Urothelium cell line (cell line): ENCODE results near the gene GLIPR1L1.
"Not testable (repeated sequence)": the region's sequence is repeated elsewhere in the genome, so short reads cannot be mapped to it uniquely, and the experiment has no call there.

Source experiments
- DNase-seq: peaks from one replicate; pipeline ENCODE4 v3.0.0; 2011; ENCODE audit warnings: low spot score, mixed read lengths
- FAIRE-seq: peaks from 2 replicates; lab custom pipeline; 2011; peaks lifted over from hg19 to GRCh38; lab: Jason Lieb, UNC

Gene GLIPR1L1

GRCh38 chr12:75334384-75335030 lies at the start of gene GLIPR1L1:
GLIPR1L1 (plus strand) TSS chr12:75334670; CDS start chr12:75334729, 59 bp downstream.
- no peak for FAIRE-seq

GRCh38 chr12:75288860-75289259 lies 45.6 kb upstream of the GLIPR1L1 start:
- FAIRE-seq (no peak), DNase-seq (no peak)

More at GRCh38 chr12:75334384-75335030, at the start of gene GLIPR1L1:
- DNase-seq: peak; percentile 68

- DNase-seq: no peak
- no peak for FAIRE-seq
Observed at GRCh38 chr12:75289753-75290152, 44.7 kb upstream of the GLIPR1L1 start.

DNA sequence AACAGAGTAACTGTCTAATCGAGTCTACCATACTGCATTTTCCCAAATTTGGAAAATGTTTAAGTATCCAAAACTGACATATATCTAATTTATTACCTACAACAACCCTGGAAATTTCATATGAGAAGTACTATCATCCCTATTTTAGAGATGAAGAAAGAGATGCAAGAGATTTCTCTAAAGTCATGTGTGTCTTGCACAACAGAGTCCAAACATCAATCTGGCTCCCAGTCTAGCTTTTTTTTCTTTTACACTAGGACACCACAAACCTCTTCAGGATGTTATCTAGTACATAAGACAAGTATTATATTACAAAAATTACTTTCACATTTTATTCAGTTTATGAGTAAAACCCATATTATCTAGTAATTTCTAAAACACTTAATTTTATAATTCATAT lies 43.5 kb upstream of the GLIPR1L1 start:
- DNase-seq: no peak
- no peak for FAIRE-seq

DNA sequence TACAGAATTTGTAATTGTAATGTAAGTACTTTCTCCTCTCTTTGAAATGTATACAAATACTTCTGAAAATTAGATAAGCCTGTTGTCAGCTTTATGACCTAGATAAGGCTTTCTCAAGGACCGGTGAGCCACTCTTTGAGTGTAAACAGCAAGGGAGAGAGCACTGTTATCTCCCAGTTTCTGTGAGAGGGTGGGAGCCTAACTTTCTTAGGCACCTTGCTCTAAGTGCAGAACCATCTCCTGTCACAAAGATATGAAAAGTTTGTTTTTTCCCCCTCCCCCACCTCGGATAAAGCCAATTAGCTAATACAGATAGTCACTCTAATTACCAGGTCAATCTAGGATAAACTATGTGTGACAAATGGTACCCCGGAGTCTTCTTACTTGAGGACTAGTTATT lies 40.1 kb upstream of the GLIPR1L1 start:
- DNase-seq: no peak
- no peak for FAIRE-seq

GRCh38 chr12:75294797-75295196 lies 39.7 kb upstream of the GLIPR1L1 start:
- DNase-seq (no peak), FAIRE-seq (no peak)

- no peak for FAIRE-seq
- no peak for DNase-seq
Observed at GRCh38 chr12:75302225-75302624, 32.2 kb upstream of the GLIPR1L1 start.

- no peak for DNase-seq
- no peak for FAIRE-seq
Observed at GRCh38 chr12:75302781-75303180, 31.7 kb upstream of the GLIPR1L1 start.

- FAIRE-seq (no peak), DNase-seq (no peak)
Observed at GRCh38 chr12:75305412-75306332, 28.8 kb upstream of the GLIPR1L1 start.

DNA sequence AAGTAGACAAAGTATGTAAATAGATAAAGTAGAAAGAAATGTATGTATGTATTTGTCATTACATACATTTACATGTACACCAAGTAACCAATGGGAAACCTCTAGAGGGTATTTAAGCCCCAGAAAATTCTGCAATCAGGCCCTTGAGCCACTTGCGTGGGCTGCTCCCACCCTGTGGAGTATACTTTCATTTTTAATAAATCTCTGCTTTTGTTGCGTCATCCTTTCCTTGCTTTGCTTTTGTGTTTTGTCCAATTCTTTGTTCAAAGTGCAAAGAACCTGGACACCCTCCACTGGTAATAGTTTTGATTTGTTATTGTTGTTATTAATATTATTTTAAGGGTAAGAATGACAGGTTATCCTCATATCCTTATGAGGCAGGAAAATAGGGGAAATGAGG lies 26.2 kb upstream of the GLIPR1L1 start:
- no peak for FAIRE-seq
- no peak for DNase-seq

DNA sequence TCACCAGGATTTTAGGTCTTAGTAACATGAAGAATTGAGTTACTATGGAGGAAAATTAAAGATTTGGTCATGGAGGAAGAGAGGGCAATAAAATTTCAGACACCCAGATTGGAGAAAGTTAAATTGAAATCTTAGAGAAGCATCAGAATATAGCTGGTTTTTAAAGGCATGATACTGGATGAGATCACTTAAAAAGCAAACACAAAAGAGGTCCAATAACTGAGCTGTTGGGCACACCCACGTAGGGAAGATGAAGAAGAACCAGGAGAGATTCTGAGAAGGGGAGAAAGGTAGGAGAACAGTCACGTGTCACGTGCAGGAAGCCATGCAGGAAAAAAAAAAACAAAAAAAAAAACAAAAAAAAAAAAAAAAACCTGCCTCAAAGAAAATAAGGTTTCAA lies 23.1 kb upstream of the GLIPR1L1 start:
- no peak for DNase-seq
- FAIRE-seq: no peak

- no peak for FAIRE-seq
- DNase-seq: peak; percentile 4
Observed at GRCh38 chr12:75315518-75315917, 19.0 kb upstream of the GLIPR1L1 start.

- DNase-seq (no peak), FAIRE-seq (no peak)
Observed at GRCh38 chr12:75317784-75318183, 16.7 kb upstream of the GLIPR1L1 start.

GRCh38 chr12:75322464-75322863 lies 12.0 kb upstream of the GLIPR1L1 start:
- DNase-seq (no peak), FAIRE-seq (no peak)

DNA sequence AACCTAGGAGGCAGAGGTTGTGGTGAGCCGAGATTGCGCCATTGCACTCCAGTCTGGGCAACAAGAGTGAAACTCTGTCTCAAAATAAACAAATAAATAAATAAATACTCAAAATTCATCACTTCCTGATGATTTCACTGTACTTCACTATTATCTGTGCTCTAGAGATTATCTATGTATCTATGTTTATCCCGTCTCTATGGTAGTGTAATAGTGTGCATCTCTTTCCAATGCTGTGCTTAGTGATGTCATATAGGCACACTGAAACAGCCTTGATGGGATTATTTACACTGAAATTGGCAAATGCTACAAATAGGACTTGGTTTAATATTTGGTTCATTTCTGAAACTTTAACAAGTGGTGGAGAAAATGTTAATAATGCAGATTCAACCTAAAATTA lies 10.8 kb upstream of the GLIPR1L1 start:
- FAIRE-seq (no peak), DNase-seq (no peak)

- FAIRE-seq: no peak
Observed at GRCh38 chr12:75327642-75328041, 6.8 kb upstream of the GLIPR1L1 start.

DNA sequence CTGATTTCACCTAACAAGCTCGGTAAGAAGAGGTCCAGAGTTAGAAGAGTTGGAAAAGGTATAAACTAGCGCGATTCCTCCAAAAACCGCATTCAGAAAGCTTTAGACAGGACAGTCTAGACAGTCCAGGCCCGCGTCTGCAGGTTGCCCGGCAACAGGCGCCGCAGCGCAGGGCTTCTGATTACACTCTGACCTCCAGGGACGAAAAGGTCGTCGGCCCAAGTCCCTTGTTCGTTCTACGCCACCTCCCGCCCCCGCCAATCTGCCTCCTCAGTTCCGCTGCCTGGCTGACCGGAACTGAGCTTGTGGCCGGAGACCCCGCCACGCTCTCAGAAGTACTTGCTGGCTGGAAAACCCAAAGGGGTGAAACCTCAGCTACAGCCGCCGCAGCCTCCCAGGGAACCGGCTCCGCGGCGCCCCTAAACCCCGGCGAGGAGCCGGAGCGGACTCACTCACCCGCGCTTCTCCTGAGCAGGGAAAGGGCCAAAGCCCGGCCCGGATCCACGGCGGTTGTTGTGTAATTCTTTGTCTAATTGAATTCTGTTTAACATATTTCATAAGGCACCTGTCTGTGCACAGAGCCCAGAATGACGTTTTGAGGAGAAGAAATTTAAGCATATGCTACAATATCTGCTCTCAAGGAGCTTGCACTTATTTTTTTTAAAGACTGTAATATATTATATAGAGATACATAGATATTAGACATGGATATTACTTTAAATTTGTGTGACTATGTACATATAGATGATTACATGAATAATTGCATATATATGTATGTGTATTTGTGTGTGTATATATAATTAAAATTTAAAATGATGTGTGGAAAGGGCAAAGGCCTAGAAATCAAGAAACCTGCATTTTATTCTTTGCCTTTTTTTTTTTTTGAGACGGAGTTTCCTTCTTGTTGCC lies 4.3 kb upstream of the GLIPR1L1 start, which contains the start of gene CAPS2:
CAPS2 (minus strand) TSS at position 407 of the 909 bp plus-strand sequence. CDS start 3,826 bp downstream, outside the sequence.
- FAIRE-seq (no peak), DNase-seq (peak; percentile 71)

More at GRCh38 chr12:75327642-75328041, 6.8 kb upstream of the GLIPR1L1 start:
- DNase-seq: no peak

DNA sequence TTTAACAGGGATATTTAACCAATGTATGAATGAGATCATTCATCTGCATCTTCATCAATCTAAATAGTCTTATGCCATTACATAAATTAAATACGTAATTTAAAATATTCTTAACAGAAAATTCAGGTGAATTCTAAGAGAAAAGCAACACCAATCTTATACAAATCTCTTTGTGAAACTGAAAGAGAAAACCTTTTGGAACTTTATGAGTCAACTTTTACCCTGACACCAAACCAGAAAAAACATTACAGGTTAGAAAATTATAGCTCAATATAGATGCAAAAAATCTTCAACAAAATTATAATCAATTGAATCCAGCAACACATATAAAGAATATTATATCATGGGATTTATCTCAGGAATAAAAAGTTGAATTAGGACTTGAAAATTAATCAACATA lies 3.4 kb downstream of the GLIPR1L1 start:
- no peak for FAIRE-seq
- no peak for DNase-seq

DNA sequence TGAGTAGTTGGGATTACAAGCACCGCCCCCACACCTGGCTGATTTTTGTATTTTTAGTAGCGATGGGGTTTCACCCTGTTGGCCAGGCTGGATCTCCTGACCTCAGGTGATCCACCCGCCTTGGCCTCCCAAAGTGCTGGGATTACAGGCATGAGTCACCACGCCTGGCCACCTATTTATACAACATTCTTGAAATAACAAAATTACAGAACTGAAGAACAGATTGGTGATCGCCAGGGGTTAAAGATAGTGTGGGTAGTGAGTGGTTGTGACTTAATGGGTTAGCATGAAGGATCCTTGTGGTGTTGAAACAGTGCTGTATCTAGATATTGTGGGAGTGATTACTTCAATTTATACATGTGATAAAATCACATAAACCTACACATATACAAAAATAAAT lies 7.4 kb downstream of the GLIPR1L1 start:
- DNase-seq (peak; percentile 2), FAIRE-seq (no peak)

GRCh38 chr12:75345531-75345930 lies 11.1 kb downstream of the GLIPR1L1 start:
- DNase-seq (no peak), FAIRE-seq (no peak)

DNA sequence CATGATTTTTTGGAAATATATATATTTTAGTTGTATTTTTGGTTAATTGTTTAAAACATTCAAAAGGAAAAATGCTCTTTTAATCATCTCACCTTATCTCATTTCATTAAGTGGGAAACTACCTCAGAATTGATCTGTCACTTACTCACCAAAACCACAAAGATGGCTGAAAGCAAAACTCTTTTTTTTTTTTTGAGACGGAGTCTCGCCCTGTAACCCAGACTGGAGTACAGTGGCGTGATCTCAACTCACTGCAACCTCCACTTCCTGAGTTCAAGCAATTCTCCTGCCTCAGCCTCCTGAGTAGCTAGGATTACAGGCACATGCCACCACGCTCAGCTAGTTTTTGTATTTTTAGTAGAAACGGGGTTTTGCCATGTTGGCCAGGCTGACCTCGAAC lies 11.7 kb downstream of the GLIPR1L1 start:
- DNase-seq, FAIRE-seq: not testable (repeated sequence)
